Fibroblast of villous mesenchyme (primary cell): ENCODE data around the gene TMEM135. TPM values are rescaled to one million over a fixed set of nuclear protein-coding genes. Genes with fewer than 3 reads are reported as not detected.

Experiments
- DNase-seq: peaks from one replicate; pipeline ENCODE4 v3.0.0-alpha.2; 2010; ENCODE audit warnings: low read depth
- H3K4me3 ChIP-seq: 2 replicates; pipeline ENCODE4 v1.5.1; 2011; ENCODE audit warnings: low read depth, mild to moderate bottlenecking, low read length
- total RNA-seq: library from RNA; depleted of rRNA; stranded (reverse); fragments of >200 nt; gene quantifications from 2 replicates; pipeline ENCODE4 v1.2.3, GENCODE V29; 2012
- TF ChIP-seq, protein P1 (sequence below): IDR thresholded peaks from 2 replicates; pipeline ENCODE4 v1.5.1; 2012; ENCODE audit warnings: low read depth, mild to moderate bottlenecking, low read length; ENCODE audit not compliant: insufficient read depth

Gene TMEM135
- total RNA-seq, 1 donor: 35.4 TPM

- DNase-seq: no peak
- no peak overlapping the region for H3K4me3 ChIP-seq
- TF ChIP-seq, protein P1, sequence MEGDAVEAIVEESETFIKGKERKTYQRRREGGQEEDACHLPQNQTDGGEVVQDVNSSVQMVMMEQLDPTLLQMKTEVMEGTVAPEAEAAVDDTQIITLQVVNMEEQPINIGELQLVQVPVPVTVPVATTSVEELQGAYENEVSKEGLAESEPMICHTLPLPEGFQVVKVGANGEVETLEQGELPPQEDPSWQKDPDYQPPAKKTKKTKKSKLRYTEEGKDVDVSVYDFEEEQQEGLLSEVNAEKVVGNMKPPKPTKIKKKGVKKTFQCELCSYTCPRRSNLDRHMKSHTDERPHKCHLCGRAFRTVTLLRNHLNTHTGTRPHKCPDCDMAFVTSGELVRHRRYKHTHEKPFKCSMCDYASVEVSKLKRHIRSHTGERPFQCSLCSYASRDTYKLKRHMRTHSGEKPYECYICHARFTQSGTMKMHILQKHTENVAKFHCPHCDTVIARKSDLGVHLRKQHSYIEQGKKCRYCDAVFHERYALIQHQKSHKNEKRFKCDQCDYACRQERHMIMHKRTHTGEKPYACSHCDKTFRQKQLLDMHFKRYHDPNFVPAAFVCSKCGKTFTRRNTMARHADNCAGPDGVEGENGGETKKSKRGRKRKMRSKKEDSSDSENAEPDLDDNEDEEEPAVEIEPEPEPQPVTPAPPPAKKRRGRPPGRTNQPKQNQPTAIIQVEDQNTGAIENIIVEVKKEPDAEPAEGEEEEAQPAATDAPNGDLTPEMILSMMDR: no peak
These were observed 85.1 kb downstream of the TMEM135 start for GRCh38 chr11:87122852-87123251.

DNA sequence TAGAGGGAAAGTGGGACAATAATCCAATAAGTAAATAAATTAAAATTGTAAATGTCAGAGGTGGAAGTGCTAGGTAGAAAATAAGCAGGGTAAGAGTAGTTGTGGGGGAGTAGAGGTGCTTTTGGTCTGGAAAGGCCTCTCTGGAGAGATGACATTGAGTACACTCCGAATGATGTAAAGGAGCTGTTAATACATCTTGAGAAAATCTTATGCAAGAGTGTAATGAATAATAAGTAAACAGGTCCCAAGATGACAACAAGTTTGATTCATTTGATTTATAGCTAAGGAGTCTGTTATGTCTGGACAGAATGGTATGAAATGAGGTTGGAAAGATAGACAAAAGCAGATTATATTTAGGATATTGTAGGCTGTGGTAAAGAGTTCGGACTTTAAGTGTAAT lies 87.5 kb downstream of the TMEM135 start:
- DNase-seq: peak; percentile 54

GRCh38 chr11:87127101-87127500 lies 89.4 kb downstream of the TMEM135 start:
- no peak for DNase-seq
- H3K4me3 ChIP-seq: no peak overlapping the region
- TF ChIP-seq, protein P1: no peak

More for the DNA sequence above, 87.5 kb downstream of the TMEM135 start:
- no peak overlapping the region for H3K4me3 ChIP-seq
- TF ChIP-seq, protein P1: no peak

- no peak for DNase-seq
- H3K4me3 ChIP-seq: no peak overlapping the region
- TF ChIP-seq, protein P1: no peak
These were observed 90.6 kb downstream of the TMEM135 start for GRCh38 chr11:87128372-87128771.

DNA sequence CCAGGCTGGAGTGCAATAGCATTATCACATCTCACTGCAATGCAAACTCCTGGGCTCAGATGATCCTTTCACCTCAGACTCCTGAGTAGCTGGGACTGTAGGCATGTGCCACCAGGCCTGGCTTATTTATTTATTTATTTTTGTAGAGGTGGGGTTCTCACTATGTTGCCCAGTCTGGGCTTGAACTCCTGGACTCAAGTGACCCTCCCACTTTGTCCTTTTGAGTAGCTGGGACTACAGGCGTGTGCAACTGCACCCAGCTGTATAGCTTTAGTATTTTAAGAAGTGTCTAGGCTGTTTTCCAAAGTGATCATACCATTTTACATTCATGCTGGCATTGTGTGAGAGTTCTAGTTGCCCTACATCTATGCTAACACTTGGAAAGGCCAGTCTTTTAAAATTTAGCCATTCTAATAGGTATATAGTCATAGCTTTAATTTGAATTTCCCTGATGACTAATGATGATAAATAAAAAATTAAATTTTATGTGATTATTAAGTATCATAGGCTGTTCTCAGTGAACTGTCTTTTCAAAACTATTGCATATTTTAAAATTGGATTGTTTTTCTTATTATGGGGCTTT lies 96.9 kb downstream of the TMEM135 start:
- H3K4me3 ChIP-seq: no peak overlapping the region
- no peak for DNase-seq
- TF ChIP-seq, protein P1: no peak

GRCh38 chr11:87136236-87136635 lies 98.5 kb downstream of the TMEM135 start:
- TF ChIP-seq, protein P1: no peak
- H3K4me3 ChIP-seq: no peak overlapping the region

DNA sequence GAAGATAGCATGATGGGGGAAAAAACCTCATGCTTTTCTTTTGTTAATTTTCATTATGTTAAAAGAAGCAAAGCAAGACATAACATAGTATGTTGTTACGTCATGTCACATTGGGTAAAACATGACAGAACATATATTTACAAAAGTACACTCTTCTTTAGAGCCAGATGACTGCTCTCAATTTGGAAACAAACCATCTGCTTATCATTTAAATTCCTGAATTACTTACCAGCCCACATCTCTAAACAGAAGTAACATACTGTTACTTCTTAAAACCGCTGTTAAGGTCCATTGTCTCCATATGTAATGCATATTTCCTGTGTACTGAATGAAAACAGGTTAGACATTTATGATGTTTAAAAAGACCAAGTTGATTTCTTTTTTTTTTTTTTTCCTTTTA lies 100.0 kb downstream of the TMEM135 start:
- peak; percentile 90 for DNase-seq
- TF ChIP-seq, protein P1: no peak
- no peak overlapping the region for H3K4me3 ChIP-seq

More at GRCh38 chr11:87136236-87136635, 98.5 kb downstream of the TMEM135 start:
- DNase-seq: no peak
